Loucy (cell line): ENCODE measurements around the gene PCSK5.

ENCODE experiments used
- H2AFZ ChIP-seq: fragments of 200-600 bp; sonication (generic); 2 replicates; pipeline ENCODE4 v1.6.0; 2016; ENCODE audit warnings: antibody characterized with exemption, mild to moderate bottlenecking, low read length, moderate library complexity
- H3F3A ChIP-seq: fragments of 200-600 bp; 2 replicates; pipeline ENCODE4 v1.6.0; 2016; ENCODE audit warnings: antibody characterized with exemption, low read depth, mild to moderate bottlenecking
- H3K27me3 ChIP-seq: fragments of 200-600 bp; sonication (generic); 2 replicates; pipeline ENCODE4 v1.6.1; 2014; ENCODE audit warnings: low read length, mild to moderate bottlenecking; ENCODE audit not compliant: insufficient read depth, poor library complexity, severe bottlenecking
- H3K36me3 ChIP-seq: fragments of 200-600 bp; sonication (generic); 2 replicates; pipeline ENCODE4 v1.6.1; 2016; ENCODE audit warnings: low read length; ENCODE audit not compliant: insufficient read depth
- H3K4me1 ChIP-seq: fragments of 200-600 bp; sonication (generic); 2 replicates; pipeline ENCODE4 v1.5.1; 2014; ENCODE audit warnings: low read length, mild to moderate bottlenecking; ENCODE audit not compliant: insufficient read depth, poor library complexity, severe bottlenecking
- H3K4me2 ChIP-seq: fragments of 200-600 bp; sonication (generic); 2 replicates; pipeline ENCODE4 v1.6.0; 2014; ENCODE audit warnings: antibody characterized with exemption, low read length, low read depth, mild to moderate bottlenecking; ENCODE audit not compliant: poor library complexity, severe bottlenecking
- H3K4me3 ChIP-seq: fragments of 200-600 bp; sonication (generic); 2 replicates; pipeline ENCODE4 v1.5.1; 2014; ENCODE audit warnings: low read length, mild to moderate bottlenecking, mixed read lengths; ENCODE audit not compliant: poor library complexity, severe bottlenecking
- H3K79me2 ChIP-seq: fragments of 200-600 bp; sonication (generic); 2 replicates; pipeline ENCODE4 v1.6.1; 2014; ENCODE audit warnings: low read length; ENCODE audit not compliant: insufficient read depth
- H3K9ac ChIP-seq: fragments of 200-600 bp; sonication (generic); 2 replicates; pipeline ENCODE4 v1.6.0; 2014; ENCODE audit warnings: mild to moderate bottlenecking, low read depth, low read length, moderate library complexity; ENCODE audit not compliant: poor library complexity, severe bottlenecking
- H3K9me2 ChIP-seq: fragments of 200-600 bp; sonication (generic); replicated peaks from 2 replicates; pipeline ENCODE4 v1.6.1; 2016; ENCODE audit warnings: low read depth, low read length, mixed read lengths
- H3K9me3 ChIP-seq: fragments of 200-600 bp; sonication (generic); 2 replicates; pipeline ENCODE4 v1.6.1; 2014; ENCODE audit warnings: mild to moderate bottlenecking, antibody characterized with exemption, low read length, low read depth; ENCODE audit not compliant: insufficient read depth
- H4K20me1 ChIP-seq: fragments of 200-600 bp; sonication (generic); 2 replicates; pipeline ENCODE4 v1.6.0; 2014; ENCODE audit warnings: antibody characterized with exemption, low read length, mild to moderate bottlenecking; ENCODE audit not compliant: insufficient read depth, poor library complexity, severe bottlenecking
- EZH2phosphoT487 ChIP-seq: fragments of 200-600 bp; IDR thresholded peaks from 2 replicates; pipeline ENCODE4 v1.6.1; 2018; ENCODE audit warnings: antibody characterized with exemption, mild to moderate bottlenecking, moderate library complexity, borderline replicate concordance
- TF ChIP-seq, protein P1 (sequence below): fragments of 200-600 bp; sonication (generic); conservative IDR thresholded peaks from 2 replicates; pipeline ENCODE4 v1.5.1; 2014; ENCODE audit warnings: mild to moderate bottlenecking, antibody characterized with exemption, low read length

PCSK5 gene

DNA sequence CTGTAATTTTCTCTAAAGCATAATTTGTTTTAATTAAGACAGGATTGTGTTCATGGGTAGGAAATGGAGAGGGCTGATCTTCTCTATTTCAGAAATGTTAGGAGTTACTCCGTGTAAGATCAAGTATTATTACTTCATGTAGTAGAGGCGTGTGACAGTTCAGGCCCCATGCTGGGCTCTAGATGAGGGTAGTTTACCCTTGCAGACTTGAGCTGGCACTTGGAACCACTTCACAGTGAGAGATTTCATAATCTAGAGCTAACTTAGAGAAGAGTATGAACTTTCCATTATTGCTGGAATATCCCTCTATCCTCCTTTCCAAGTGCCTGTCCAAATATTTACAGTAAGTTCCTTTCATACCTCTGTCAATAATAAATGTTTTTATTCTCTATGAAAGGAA is 195.1 kb downstream of the PCSK5 start:
- Histone ChIP-seq H3K4me1 (no peaks in the 10 kb centered on the region), H3K79me2 (no peaks in the 10 kb centered on the region), H3K9me3 (no peaks in the 10 kb centered on the region), H3K4me3 (no peak overlapping the region), H2AFZ (no peak overlapping the region; the same call in 1 of the 2 replicates), H3K27me3 (no peaks in the 10 kb centered on the region), H3K9me2 (no peaks in the 10 kb centered on the region), H3F3A (no peaks in the 10 kb centered on the region), H4K20me1 (no peaks in the 10 kb centered on the region), H3K9ac (no peak overlapping the region), H3K4me2 (no peak overlapping the region), H3K36me3 (no peaks in the 10 kb centered on the region)
- TF ChIP-seq, protein P1, sequence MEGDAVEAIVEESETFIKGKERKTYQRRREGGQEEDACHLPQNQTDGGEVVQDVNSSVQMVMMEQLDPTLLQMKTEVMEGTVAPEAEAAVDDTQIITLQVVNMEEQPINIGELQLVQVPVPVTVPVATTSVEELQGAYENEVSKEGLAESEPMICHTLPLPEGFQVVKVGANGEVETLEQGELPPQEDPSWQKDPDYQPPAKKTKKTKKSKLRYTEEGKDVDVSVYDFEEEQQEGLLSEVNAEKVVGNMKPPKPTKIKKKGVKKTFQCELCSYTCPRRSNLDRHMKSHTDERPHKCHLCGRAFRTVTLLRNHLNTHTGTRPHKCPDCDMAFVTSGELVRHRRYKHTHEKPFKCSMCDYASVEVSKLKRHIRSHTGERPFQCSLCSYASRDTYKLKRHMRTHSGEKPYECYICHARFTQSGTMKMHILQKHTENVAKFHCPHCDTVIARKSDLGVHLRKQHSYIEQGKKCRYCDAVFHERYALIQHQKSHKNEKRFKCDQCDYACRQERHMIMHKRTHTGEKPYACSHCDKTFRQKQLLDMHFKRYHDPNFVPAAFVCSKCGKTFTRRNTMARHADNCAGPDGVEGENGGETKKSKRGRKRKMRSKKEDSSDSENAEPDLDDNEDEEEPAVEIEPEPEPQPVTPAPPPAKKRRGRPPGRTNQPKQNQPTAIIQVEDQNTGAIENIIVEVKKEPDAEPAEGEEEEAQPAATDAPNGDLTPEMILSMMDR, result no peak
- TF ChIP-seq EZH2phosphoT487, result no peak

DNA sequence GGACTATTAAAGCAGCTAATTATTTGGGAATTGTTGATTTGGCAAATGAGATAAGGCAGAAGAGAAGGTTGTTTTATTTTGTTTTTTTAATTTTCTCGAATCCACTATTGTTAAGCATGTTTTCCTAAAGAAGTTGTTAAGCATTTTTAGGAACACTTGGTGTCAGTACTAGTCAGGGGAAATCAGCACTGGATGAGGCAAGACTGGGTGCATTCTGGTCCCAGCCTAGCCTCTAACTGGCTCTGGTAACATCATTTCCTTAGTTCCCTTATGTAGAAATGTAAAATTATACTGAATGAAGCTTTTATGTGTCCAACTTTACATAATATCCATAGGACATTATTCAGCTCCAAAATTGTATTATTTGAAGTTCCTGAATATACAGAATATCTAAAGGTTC is 196.1 kb downstream of the PCSK5 start:
- H3K79me2 ChIP-seq, result no peaks in the 10 kb centered on the region
- no peak overlapping the region for H3K4me3 ChIP-seq
- H3K4me1 ChIP-seq, result no peaks in the 10 kb centered on the region
- H3K9ac ChIP-seq, result no peak overlapping the region
- H3K4me2 ChIP-seq, result no peak overlapping the region
- no peaks in the 10 kb centered on the region for H3K36me3 ChIP-seq
- H2AFZ ChIP-seq, result no peak overlapping the region
- no peaks in the 10 kb centered on the region for H3K9me3 ChIP-seq
- no peaks in the 10 kb centered on the region for H3K9me2 ChIP-seq
- H3K27me3 ChIP-seq, result no peaks in the 10 kb centered on the region
- H3F3A ChIP-seq, result no peaks in the 10 kb centered on the region
- H4K20me1 ChIP-seq, result no peaks in the 10 kb centered on the region
- TF ChIP-seq EZH2phosphoT487, result no peak
- TF ChIP-seq, protein P1, result 0 out of 2 replicates have a peak, but pooled peaks have one; percentile 19

DNA sequence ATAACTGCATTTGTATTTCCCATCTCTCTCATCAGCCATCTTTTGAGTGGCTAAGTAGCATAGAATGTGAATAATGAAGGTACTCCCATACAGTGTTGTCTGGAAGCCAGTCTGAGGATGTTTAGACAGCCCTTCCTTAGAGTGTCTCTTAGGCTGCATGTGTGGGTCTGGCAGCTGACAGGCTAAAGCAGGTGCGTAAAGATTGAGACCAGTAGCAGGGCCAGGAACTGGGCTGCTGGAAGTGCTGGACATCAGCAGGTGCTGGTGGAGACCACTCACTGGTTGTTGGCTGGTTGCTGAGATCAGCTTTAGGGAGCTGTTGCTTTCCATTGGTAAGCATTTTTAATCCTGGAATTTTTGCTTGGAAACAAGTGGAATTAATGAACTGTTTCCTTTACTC is 197.5 kb downstream of the PCSK5 start:
- no peaks in the 10 kb centered on the region for H4K20me1 ChIP-seq
- no peak overlapping the region for H2AFZ ChIP-seq
- H3K79me2 ChIP-seq, result no peaks in the 10 kb centered on the region
- H3K4me2 ChIP-seq, result no peak overlapping the region
- H3F3A ChIP-seq, result no peaks in the 10 kb centered on the region
- H3K9me3 ChIP-seq, result no peaks in the 10 kb centered on the region
- H3K4me1 ChIP-seq, result no peaks in the 10 kb centered on the region
- no peak overlapping the region for H3K9ac ChIP-seq
- TF ChIP-seq, protein P1, result no peak
- TF ChIP-seq EZH2phosphoT487, result no peak
- no peaks in the 10 kb centered on the region for H3K9me2 ChIP-seq
- H3K27me3 ChIP-seq, result no peaks in the 10 kb centered on the region
- H3K4me3 ChIP-seq, result no peak overlapping the region
- no peaks in the 10 kb centered on the region for H3K36me3 ChIP-seq
